DOHH2 (cell line): ENCODE data around the gene PEMT.
"Not testable (repeated sequence)": the region's sequence is repeated elsewhere in the genome, so short reads cannot be mapped to it uniquely, and the experiment has no call there.

Experiments used
- H3F3A ChIP-seq: fragments of 200-600 bp; sonication (generic), shearing (Covaris generic); 2 replicates; pipeline ENCODE4 v1.6.0; 2016; ENCODE audit warnings: antibody characterized with exemption, mild to moderate bottlenecking; ENCODE audit not compliant: control insufficient read depth, insufficient read depth
- H3K27ac ChIP-seq: fragments of 200-600 bp; sonication (generic); 2 replicates; pipeline ENCODE4 v1.5.1; 2014; ENCODE audit warnings: low read depth, mild to moderate bottlenecking, low read length, moderate library complexity
- H3K27me3 ChIP-seq: fragments of 200-600 bp; sonication (generic); 2 replicates; pipeline ENCODE4 v1.6.1; 2014; ENCODE audit warnings: mild to moderate bottlenecking, low read length, mixed read lengths; ENCODE audit not compliant: control insufficient read depth
- H3K36me3 ChIP-seq: fragments of 200-600 bp; sonication (generic); 2 replicates; pipeline ENCODE4 v1.6.1; 2014; ENCODE audit warnings: mild to moderate bottlenecking, low read length, moderate library complexity, mixed read lengths; ENCODE audit not compliant: control insufficient read depth
- H3K4me1 ChIP-seq: fragments of 200-600 bp; sonication (generic); 2 replicates; pipeline ENCODE4 v1.6.1; 2014; ENCODE audit warnings: mild to moderate bottlenecking, low read length, mixed read lengths; ENCODE audit not compliant: control insufficient read depth
- H3K4me2 ChIP-seq: fragments of 200-600 bp; sonication (generic); 2 replicates; pipeline ENCODE4 v1.6.0; 2014; ENCODE audit warnings: mild to moderate bottlenecking, low read length, moderate library complexity
- H3K4me3 ChIP-seq: fragments of 200-600 bp; sonication (generic); 2 replicates; pipeline ENCODE4 v1.5.1; 2014; ENCODE audit warnings: mild to moderate bottlenecking, low read length, mixed read lengths
- H3K79me2 ChIP-seq: fragments of 200-600 bp; sonication (generic); 2 replicates; pipeline ENCODE4 v1.6.1; 2014; ENCODE audit warnings: mild to moderate bottlenecking, low read length, mixed read lengths; ENCODE audit not compliant: control insufficient read depth
- H3K9me2 ChIP-seq: fragments of 200-600 bp; sonication (generic); replicated peaks from 2 replicates; pipeline ENCODE4 v1.6.1; 2014; ENCODE audit warnings: mild to moderate bottlenecking, low read length, mixed read lengths; ENCODE audit not compliant: control insufficient read depth
- H3K9me3 ChIP-seq: fragments of 200-600 bp; sonication (generic); 2 replicates; pipeline ENCODE4 v1.6.1; 2014; ENCODE audit warnings: antibody characterized with exemption, low read length, mixed read lengths; ENCODE audit not compliant: control insufficient read depth, insufficient read depth
- H4K20me1 ChIP-seq: fragments of 200-600 bp; sonication (generic); 2 replicates; pipeline ENCODE4 v1.6.0; 2014; ENCODE audit warnings: low read depth, mild to moderate bottlenecking, antibody characterized with exemption, low read length, moderate library complexity; ENCODE audit not compliant: control insufficient read depth, insufficient read depth
- EZH2phosphoT487 ChIP-seq: fragments of 200-600 bp; sonication (generic); IDR thresholded peaks from 2 replicates; pipeline ENCODE4 v1.6.1; 2017; ENCODE audit warnings: borderline replicate concordance, mild to moderate bottlenecking, antibody characterized with exemption, low read length, moderate library complexity, mixed read lengths
- TF ChIP-seq, protein P1 (sequence below): fragments of 200-600 bp; sonication (generic); IDR thresholded peaks from one replicate; pipeline ENCODE4 v1.5.1; 2014; ENCODE audit warnings: antibody characterized with exemption, mild to moderate bottlenecking, low read depth, low read length; ENCODE audit not compliant: poor library complexity, severe bottlenecking

PEMT gene

GRCh38 chr17:17467016-17467415 is 124.5 kb downstream of the PEMT start:
- Histone ChIP-seq H3K9me2 (no peaks in the 10 kb centered on the region), H3K79me2 (no peaks in the 10 kb centered on the region), H3K36me3 (no peaks in the 10 kb centered on the region), H3K9me3 (no peaks in the 10 kb centered on the region), H3K27me3 (peaks cover 47% of the 10 kb centered on the region), H3K27ac (no peak overlapping the region), H3F3A (no peaks in the 10 kb centered on the region), H3K4me3 (no peak overlapping the region), H3K4me2 (no peak overlapping the region), H4K20me1 (no peaks in the 10 kb centered on the region), H3K4me1 (no peaks in the 10 kb centered on the region)
- TF ChIP-seq, protein P1, sequence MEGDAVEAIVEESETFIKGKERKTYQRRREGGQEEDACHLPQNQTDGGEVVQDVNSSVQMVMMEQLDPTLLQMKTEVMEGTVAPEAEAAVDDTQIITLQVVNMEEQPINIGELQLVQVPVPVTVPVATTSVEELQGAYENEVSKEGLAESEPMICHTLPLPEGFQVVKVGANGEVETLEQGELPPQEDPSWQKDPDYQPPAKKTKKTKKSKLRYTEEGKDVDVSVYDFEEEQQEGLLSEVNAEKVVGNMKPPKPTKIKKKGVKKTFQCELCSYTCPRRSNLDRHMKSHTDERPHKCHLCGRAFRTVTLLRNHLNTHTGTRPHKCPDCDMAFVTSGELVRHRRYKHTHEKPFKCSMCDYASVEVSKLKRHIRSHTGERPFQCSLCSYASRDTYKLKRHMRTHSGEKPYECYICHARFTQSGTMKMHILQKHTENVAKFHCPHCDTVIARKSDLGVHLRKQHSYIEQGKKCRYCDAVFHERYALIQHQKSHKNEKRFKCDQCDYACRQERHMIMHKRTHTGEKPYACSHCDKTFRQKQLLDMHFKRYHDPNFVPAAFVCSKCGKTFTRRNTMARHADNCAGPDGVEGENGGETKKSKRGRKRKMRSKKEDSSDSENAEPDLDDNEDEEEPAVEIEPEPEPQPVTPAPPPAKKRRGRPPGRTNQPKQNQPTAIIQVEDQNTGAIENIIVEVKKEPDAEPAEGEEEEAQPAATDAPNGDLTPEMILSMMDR, result no peak
- TF ChIP-seq EZH2phosphoT487, result no peak

DNA sequence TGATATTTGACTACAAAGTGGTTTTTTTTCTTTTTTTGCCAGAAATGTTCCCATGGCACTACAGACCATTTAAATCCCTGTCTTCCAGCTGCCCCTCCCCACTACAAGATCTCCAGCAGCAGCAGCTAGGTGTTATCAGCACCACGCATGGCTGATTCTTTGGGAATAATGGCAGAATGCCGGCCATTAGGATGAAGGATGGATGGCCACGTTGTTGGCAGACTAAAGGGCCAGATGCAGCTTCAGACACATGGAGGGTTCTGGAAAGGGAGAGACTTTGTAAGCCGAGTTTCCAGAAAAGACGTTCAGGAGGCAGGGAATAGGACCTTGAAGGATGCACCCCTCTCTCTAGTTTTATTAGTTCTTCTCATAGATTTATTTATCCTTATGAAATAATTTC is 125.0 kb downstream of the PEMT start:
- H3F3A ChIP-seq, result no peaks in the 10 kb centered on the region
- no peak for TF ChIP-seq EZH2phosphoT487
- TF ChIP-seq, protein P1, result no peak
- H3K27ac ChIP-seq, result no peak overlapping the region
- H3K4me3 ChIP-seq, result no peak overlapping the region
- no peaks in the 10 kb centered on the region for H3K9me3 ChIP-seq
- no peaks in the 10 kb centered on the region for H3K79me2 ChIP-seq
- H3K9me2 ChIP-seq, result no peaks in the 10 kb centered on the region
- H4K20me1 ChIP-seq, result no peaks in the 10 kb centered on the region
- H3K27me3 ChIP-seq, result peaks cover 46% of the 10 kb centered on the region
- no peaks in the 10 kb centered on the region for H3K4me1 ChIP-seq
- H3K4me2 ChIP-seq, result no peak overlapping the region
- H3K36me3 ChIP-seq, result no peaks in the 10 kb centered on the region

DNA sequence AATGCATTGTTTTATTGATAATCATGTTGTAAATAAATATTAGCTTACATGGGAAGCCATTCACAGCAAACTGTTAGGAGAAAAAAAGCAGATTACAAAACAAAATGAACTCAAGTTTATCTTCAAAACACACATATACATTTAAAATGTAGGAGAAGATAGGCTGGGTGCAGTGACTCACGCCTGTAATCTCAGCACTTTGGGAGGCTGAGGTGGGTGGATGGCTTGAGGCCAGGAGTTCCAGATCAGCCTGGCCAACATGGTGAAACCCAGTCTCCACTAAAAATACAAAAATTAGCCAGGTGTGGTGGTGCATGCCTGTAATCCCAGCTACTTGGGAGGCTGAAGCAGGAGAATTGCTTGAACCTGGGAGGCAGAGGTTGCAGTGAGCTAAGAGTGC is 125.6 kb downstream of the PEMT start:
- H3K9me2 ChIP-seq, H3K27ac ChIP-seq, H3K4me2 ChIP-seq, H3K9me3 ChIP-seq, H3K4me1 ChIP-seq, H4K20me1 ChIP-seq, H3F3A ChIP-seq, H3K36me3 ChIP-seq, H3K4me3 ChIP-seq, H3K79me2 ChIP-seq: not testable (repeated sequence)
- H3K27me3 ChIP-seq, result peaks cover 40% of the 10 kb centered on the region

DNA sequence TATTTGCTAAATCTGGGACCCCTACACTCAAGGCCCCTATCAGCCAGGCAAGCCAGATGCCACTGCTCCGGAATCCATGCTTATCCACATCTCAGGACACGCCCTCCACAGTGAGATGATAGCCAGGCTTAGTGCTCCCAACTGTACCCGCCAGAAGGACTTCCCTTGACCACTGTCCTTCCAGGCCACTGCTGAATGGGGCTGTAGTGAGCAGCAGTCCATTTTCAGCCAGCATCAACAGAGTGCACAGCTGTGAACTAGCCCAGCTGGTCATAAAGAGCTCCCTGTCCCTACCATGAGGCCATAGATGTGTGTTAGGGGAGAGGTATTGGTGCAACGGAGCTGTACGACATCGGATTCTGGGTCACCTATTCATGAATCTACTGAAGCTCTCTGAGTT is 127.7 kb downstream of the PEMT start:
- TF ChIP-seq EZH2phosphoT487, result no peak
- TF ChIP-seq, protein P1, result no peak
- Histone ChIP-seq H3K4me1 (no peaks in the 10 kb centered on the region), H3K9me3 (peaks cover 5% of the 10 kb centered on the region; the same call in 1 of the 2 replicates), H3K79me2 (no peaks in the 10 kb centered on the region), H3K4me2 (no peak overlapping the region), H3K9me2 (no peaks in the 10 kb centered on the region), H3K27me3 (peaks cover 32% of the 10 kb centered on the region), H3K27ac (no peak overlapping the region), H3F3A (no peaks in the 10 kb centered on the region), H3K36me3 (no peaks in the 10 kb centered on the region), H4K20me1 (no peaks in the 10 kb centered on the region), H3K4me3 (no peak overlapping the region)
